GM04504 (cell line): ENCODE results near the gene KIF6.

Source experiments
- DNase-seq: peaks from one replicate; pipeline ENCODE4 v3.0.0-alpha.2; 2012; ENCODE audit warnings: low read depth

Gene KIF6

DNA sequence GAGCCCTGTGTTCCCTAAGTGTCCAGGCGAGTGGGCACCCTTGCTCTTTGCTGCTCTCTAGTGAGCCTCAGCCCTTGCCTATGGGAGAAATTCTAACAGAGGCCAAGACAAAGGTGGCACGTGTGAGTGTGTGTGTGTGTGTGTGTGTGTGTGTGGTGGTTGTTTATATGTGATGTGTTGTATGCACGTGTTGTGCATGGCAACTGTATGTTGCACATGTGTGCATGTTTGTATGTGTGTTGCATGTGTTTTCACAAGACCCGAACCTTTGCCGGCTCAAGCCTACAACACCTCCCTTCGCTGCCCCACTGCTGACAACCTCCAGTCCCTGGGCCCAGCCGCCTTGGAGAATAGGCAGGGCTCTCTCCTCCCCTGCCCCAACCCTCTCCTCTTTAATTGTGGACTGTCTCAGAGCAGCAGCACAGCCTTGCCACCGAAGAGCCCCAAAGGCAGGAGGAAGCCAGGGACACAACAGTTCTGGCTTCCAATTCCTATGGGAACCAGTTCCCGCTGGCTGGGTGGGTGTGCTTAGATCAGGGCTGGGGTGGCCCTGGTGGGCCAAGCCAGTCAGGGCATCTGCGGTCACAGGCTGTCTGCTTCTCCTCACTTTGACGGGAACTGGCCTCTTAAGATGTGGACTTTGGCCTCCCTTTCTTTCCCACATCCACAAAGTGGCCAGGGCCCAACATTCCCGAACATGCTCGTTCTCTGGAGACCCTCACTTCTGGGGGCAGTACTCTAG lies 405.4 kb downstream of the KIF6 start:
- no peak for DNase-seq

DNA sequence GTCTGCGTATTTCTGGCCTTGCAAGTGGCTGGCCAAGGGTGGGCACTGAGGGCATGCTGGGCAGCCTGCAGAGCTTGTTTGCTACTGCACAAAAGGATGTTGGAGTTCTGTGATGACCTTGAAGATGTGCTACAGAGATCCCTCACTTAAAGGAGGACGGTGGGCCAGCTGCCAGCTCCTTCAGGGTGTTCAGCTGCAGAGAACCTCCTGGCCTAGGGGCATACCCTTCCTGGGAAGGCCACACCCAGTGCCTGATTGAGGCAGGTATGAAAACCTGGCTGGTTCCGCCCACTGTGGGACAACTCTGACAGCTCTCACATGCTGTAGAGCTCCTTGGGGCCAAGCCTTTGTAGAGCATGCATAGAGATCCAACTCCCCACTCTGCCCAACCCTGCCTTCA lies 408.0 kb downstream of the KIF6 start:
- no peak for DNase-seq

DNA sequence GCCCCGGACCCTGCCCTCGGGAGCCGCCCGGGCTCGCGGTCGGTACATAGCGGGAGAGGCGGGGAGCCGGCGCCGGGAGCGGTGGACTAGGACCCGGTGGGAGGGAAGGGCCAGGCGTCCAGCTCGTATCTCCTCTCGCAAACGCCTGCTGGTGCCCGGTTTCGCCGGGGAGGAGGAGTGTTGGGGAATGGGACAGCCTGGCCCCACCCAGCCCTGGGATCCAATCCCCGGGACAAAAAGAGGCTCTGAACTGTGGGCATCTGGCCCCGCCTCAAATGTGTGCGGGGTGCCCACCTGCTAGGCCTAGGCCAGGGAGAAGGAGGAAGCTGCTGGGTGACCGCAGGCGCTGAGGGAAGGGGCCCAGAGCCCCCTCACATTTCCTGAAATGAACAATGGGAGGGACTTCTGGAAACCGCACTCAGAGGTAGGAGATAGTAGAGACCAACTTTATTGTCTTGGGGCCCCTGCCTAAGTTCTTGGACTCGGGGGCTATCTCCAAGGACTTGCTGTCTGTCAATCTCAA lies 410.9 kb downstream of the KIF6 start, which contains the start of gene KCNK17:
Gene KCNK17, minus strand, starts transcription at position 147 of the 523 bp plus-strand sequence. Its CDS starts 99 bp downstream, at position 48.
- DNase-seq: no peak

DNA sequence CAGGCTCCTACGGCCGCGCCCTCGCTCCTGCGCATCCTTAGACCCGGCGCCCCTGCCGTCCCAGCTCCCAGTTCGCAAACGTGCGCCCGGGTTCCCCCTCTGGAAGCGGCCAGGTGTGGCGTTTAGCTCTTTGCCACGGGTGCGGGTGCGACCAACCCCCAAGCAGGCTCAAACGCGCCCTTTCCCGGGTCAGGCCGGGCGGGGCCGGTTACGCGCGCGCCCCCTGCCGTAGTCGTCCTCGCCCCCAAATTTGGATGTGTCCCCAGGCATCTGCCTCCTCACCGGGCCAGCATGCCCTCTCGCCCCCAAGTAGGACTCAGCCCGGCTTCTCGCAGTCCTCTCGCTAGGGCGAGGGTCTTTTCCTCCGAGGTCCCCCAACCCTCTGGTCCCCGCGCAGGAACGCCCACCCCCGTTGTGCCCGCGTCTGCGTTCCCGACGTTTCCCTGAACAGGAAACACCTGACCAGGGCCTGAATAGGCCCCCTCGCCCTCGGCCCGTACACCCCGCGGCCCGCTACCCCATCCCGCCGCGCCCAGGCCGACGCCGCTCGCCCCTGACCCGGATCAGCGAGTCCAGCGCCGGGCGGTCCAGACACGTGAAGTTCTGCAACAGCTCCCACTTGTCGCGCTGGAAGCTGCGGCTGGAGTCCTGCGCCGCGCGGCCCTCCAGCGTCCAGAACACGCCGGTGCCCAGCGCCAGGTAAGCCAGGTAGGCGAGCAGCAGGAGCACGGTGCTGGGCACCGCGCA lies 411.5 kb downstream of the KIF6 start:
- no peak for DNase-seq

GRCh38 chr6:39312912-39313525 lies 412.2 kb downstream of the KIF6 start:
- DNase-seq: no peak

DNA sequence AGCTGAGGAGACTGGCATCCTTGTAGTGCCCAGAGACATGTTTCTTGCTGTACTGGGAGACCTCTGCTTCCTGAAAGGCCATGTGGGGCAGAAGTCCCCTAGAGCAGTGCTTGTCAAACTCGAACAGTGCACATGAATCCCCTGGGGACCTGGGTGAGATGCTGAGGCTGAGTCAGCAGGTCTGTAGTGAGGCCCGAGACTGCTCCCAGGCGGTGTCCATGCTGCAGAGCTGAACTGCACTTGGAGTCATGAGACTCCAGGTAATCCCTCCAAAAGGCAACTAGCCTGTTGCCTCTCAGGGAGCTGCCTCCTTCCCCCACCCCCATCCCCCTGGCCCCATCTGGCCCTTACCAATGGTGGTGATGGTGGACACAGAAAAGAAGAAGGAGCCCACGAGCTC lies 414.7 kb downstream of the KIF6 start:
- DNase-seq: no peak

- peak; percentile 42 for DNase-seq
Observed at GRCh38 chr6:39309942-39310531, 415.2 kb downstream of the KIF6 start.

DNA sequence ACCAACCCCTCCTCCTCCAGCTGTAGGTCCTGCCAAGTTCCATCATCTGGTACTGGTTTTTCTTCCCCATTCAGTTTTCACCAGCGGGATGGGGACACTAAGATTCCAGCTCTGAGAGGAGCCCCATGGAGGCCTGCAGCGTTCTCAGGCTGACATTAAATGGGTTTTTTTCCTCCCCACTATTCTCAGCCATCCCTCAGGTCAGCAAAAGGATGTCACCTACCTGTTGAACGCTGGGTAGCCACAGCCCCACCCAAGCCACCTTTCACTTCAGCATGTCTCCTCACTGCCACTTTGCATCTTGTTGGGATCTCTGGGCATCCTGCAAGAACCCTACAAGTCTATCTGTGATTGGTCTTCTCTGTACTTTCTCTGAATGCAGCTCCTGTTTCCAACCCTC lies 417.7 kb downstream of the KIF6 start:
- no peak for DNase-seq

- DNase-seq: no peak
Observed at GRCh38 chr6:39304951-39305350, 420.3 kb downstream of the KIF6 start.

- DNase-seq: no peak
Observed at GRCh38 chr6:39303425-39304153, 421.6 kb downstream of the KIF6 start.

DNA sequence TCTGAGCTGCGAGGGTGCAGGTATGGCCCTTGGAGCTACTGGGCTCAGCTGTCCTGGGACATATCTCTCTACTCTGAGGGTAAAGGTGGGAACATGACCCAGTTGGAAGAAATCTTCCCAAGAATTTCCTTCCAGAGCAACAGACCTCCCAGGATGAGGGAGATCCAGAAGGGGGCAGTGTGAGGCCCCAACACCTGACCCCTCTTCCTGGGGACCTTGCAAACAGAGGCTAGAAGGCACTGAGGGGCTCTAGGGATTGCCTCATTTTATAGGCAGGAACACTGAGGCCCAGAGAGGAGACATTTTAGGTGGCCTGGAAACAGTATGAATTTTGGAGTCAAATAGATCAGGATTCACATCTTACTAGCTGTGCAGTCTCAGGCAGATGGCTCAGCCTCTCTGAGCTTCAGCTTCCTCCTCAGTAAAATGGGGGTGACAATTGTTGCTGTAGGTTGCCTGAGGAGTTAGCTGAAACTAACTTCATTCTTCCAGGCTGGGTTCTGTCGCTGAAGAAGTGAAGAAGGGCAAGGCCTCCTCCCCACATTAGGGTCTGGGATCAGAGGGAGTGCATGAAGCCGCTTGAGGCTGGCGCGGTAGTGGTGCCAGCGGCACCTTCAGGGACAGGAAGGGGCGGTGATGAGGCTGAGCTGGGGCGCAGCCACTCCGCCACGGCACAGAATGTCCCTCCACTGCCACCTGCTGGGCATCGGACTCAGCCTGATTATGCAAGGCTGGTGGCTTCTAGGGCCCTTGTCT lies 422.4 kb downstream of the KIF6 start:
- peak; percentile 27 for DNase-seq

DNA sequence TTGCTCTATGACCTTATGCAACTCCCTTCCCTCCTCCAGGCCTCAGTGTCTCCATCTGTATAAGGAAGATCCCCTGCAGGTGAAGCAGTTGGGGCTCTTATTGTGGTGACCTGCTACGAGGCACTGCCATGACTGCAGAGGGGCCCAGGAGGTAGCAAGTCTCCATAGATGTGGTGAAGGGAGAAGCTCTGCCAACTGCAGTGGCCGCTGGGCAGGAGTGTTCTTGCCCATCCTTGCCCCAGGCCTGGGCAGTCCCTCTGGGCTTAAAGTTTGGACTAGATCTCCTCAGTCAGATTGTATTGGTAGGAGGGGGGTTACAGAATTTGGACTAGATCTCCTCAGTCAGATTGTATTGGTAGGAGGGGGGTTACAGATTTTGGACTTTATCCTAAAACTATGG lies 423.2 kb downstream of the KIF6 start:
- DNase-seq: no peak

DNA sequence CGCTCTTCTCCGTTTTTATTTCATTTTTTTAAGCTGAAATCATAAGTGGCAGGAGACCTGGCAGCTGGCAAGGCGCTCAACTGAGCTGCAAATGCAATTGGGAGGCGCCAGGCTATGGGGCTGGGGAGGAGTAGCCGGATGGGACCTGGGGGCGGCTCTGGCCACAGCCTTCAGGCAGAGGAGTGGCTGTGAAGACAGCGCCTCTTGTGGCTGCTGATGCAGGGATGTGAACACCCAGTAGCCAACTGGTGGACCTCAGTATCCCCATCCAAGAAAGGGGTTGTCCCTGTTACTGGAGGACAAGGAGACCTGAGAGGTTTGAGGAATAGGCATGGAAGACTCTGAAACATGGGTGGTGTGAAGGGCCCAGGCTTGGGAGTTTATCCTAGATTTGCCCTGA lies 423.6 kb downstream of the KIF6 start:
- DNase-seq: no peak

DNA sequence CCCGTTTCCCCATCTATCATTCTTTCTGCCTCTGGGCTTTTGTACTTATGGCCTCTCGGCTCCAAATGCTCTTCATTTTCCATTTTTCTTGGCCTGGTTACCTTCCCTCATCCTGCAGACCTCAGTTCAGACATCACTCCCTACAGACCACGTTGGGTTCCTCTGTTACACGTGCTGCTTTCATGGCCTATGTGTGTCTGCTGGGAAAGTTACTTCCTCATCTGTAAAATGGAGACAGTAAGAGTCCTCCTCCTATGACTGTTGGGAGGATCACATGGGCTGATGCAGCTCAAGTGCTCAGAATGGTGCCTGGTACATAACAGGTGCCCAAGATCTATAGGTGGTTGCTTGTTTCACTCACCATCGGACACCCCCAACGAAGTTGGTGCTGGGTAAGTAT lies 424.5 kb downstream of the KIF6 start:
- DNase-seq: no peak

- DNase-seq: no peak
Observed at GRCh38 chr6:39298061-39298460, 427.1 kb downstream of the KIF6 start.

DNA sequence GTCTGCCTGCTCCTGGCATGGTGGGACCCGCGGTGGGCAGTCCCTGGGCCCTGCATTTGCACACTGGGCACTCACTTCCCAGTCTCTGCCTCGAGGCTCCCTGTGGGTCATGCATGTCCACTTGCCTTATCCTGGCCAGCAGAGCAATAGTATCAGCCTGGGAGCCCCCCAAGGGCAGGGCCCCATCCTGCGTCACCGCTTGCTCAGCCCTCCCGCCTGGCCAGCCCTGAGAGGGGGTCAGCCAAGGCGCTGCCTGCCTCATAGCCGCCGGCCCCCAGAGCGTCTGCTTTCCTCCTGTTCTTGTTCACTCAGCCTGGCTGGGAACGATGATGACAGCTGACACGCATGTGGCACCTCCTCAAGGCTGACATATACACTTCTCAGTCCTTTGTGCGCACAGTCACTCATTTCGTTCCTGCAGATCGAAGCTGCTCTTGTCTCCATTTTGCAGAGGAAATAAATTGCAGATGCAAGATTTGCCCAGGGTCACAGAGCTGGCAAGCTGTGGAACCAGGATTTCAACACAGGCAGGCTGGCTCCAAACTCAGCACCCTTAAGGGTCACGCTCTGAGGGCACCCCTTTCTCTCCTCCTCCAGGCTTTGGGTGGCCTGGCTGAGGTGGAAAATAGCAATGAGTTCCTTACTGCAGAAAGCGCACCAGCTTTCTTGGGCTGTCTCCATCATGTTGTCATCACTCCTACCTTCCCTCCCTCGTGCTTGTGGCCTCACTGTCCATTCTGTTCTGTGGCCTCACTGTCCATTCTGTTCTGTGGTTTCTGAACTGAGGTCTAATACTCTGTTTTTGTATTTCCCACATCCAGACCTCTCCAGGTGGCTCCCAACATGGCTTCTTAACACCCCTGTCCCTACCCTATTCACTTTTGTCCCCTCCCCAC lies 428.2 kb downstream of the KIF6 start:
- no peak for DNase-seq

GRCh38 chr6:39295611-39296011 lies 429.6 kb downstream of the KIF6 start:
- DNase-seq: no peak

DNA sequence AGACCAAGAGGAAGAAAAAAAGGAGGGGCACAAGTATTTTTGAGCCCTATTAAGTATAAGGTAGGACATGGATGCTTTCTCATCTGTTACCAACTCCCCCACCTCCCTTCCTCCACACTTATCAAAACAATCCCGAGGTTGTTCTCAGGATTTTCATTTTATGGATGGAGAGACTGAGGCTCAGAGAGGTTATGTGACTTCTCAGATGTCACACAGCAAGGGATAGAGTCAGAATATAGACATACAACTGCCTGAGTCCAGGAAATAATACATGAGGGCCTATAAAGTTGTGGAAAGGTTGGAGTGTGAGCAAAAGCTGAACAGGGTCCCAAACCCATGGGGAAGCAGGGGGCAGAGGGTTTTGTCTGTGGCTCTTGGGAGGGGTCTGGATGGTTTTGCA lies 430.3 kb downstream of the KIF6 start:
- DNase-seq: no peak

DNA sequence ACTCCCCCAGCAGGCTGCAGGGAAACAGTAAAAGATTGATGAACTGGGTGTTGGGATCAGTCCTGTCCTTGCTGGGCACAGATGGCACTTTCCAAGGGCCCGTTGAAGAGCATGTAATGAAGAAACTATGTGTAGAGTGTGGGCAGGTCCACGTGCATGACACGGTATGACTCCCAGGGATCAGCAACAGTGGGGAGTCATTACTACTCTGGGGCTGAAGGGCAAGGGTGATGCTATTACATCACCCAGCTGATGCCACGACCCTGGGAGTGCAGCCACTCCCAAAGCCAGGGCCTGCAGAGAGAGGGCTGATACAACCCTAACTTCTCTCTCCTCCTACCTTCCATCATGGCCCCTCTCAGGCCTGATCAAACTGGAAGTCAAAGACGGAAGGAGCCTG lies 431.1 kb downstream of the KIF6 start:
- DNase-seq: no peak

DNA sequence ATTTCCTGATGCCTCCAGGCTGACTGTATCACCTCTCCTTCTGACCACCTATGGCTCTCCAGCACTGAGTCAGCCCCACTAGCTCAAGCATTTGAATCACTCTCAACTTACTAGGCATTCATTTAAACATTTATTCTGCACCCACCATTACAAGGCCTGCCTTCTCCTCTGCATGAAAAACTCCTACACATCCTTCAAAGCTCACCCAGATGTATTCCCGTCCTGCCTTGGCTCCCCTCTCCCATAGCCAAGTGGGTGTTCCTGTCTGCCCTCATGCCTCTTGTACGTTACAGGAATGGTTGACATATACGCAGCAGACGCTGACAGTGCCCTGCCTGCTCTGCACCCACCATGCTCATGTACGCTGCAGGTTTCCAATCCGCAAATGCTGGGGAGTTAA lies 432.6 kb downstream of the KIF6 start:
- no peak for DNase-seq
